GM21737 (cell line): ENCODE data around the gene TCF7L2.

Source experiments
- ATAC-seq: cut with Tn5 transposase; IDR thresholded peaks from one replicate; pipeline ENCODE4 v1.9.1; 2021; ENCODE audit warnings: mild to moderate bottlenecking, moderate library complexity; ENCODE audit not compliant: unreplicated experiment

The TCF7L2 gene

DNA sequence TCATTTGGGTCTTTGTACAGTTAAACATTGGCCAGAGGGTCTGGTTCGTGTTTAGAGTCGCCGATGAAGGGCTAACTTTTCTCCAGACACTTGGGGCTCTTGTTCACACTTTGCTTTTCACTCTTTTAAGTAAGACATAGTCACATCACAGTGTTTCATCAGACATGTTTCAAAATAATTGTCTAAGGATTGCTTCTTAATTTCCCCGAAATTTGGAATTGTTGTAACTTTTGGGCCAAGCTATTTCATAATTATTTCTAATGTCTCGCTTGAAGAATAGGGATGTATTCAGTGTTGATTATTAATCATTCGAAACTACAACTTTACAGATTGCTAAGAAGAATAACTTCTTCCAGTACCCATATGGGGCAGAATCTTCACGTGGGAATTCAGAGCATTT, 92.8 kb downstream of the TCF7L2 start:
- ATAC-seq = no peak

GRCh38 chr10:113044016-113044755, 94.1 kb downstream of the TCF7L2 start:
- ATAC-seq = no peak

DNA sequence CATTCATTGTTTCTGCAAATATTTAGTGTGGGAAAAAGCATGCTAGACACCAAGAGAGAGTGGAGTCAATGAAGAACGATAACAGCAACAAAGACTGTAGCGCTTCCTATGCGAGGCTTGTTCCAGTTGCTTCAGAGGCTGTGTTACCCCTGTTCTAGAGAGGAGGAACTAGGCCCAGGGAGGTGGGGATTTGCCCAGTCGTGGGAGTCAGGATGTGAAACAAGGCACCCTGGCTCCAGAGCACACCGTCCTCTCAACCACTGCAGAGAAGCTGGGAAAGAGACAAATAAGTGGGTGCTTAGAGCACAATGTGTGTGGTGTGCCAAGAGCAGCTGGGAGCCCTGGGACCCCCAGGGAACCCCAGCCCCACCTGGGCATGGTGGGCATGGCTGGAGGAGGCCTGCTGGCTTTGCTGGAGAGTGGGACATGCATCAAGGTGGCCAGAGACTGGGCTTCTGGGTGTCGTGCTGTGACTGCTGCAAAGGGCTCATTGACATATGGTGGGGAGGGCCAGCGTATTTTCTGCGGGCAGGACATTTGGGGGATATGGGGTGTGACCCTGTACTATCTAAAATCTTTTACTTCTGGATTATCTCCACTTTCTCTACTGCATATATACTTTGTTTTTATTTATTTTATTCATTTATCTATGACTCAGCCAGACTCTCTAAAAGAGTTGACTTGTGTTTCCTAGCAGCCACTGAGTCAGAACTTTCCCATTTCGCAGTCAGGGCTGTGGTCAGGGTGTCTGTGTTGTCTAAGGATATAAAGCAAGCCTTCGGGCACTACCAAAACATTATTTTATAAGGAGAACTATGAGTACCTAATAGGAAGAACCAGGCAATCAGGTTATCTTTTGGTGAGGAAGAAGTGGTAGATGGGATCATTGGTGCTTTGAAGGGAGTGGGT, 95.4 kb downstream of the TCF7L2 start:
- no peak for ATAC-seq

GRCh38 chr10:113047151-113047550, 97.1 kb downstream of the TCF7L2 start:
- no peak for ATAC-seq

- no peak for ATAC-seq
Observed at GRCh38 chr10:113047605-113047962, 97.5 kb downstream of the TCF7L2 start.

- no peak for ATAC-seq
Observed at GRCh38 chr10:113047963-113048781, 98.1 kb downstream of the TCF7L2 start.

DNA sequence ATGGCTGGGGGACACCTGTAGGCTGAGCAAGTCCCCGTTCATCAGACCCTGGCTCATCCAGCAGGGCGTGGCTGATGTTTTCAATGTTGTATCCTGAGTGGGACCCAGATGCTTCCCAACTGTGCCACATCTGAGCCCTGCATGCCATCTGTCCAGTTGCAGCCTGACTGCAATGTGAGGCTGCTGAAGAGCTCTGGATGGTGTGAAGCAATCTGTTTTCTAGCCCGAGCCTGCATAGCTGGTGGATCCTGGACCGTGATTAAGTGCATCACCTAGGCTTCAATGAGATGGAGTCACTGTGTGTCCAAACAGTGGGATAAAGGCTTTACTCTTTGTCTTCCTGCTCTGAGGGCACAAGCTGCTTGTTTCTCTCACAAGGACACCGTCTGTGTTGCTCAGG, 99.8 kb downstream of the TCF7L2 start:
- ATAC-seq = no peak

DNA sequence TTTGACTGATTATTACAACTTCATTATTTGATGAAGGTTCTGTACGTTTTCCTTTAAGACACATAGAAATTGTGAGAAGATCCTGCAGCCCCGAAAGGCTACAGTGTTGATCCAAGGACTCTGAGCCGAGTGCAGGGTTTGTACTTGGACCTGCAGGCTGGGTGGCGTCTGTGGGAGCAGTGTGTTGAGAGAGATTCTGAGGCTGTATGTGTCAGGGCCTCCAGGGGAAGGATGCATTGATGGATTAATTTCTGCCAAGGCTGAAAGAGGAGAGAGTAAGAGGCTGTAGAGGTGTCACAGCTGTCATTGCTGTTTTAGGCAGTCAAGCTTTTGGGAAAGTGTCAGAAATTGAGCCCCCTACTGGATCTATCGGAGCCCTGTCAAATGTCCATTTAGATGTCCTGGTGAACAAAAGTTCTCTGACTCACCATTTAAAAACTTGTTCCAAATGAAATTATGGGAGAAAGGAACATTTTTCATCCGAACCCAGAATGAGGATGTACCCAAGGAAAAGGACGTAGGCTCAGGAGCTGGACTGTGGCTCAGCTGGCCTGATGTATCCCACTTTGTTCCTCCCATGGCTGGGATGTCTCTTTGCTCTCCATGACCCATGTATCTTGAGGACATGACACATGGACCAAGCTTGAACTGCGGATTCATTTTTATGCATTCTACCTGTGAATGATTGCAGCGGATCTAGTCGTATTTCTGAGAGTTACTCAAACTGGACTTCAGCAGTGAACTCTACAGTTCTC, 102.2 kb downstream of the TCF7L2 start:
- ATAC-seq = no peak

DNA sequence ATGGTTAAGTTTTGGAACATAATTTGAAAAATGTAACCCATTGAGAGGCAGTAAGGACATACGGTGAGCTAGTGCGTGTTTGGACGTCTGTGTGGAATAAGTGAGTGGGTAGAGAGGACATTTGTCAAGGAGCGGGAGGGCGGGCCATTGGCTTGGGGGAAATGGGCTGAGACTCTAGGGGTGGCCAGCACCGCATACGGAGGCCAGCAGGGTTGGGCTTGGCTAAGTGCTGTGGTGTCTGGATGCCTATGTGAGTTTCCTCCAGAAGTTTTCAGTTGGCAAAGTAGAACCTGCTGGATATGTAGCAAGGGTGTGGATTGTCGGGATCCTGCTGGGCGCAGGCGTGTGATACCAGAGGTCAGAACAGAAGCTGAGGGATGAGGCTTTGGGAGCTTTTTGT, 103.0 kb downstream of the TCF7L2 start:
- ATAC-seq = no peak

GRCh38 chr10:113053881-113054280, 103.8 kb downstream of the TCF7L2 start:
- ATAC-seq = no peak

GRCh38 chr10:113055458-113055857, 105.4 kb downstream of the TCF7L2 start:
- no peak for ATAC-seq

DNA sequence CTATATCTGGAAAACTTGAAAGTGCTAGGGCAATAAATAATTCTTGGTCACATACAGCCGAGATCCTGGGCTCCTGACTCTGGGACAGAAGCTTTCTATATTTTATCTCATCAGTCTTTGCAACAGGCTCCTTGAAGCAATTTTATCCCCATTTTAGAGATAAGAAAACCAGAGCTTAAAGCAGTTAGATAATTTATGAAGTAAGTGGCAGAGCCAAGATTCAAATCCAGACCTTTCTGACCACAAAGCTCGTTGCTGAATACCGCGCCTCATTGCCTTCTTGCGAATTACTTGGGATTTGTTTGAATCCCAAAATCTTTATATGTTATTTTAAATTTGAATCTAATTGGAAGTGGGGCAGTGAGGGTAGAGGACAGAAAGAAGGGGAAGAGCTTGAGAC, 106.0 kb downstream of the TCF7L2 start:
- no peak for ATAC-seq

DNA sequence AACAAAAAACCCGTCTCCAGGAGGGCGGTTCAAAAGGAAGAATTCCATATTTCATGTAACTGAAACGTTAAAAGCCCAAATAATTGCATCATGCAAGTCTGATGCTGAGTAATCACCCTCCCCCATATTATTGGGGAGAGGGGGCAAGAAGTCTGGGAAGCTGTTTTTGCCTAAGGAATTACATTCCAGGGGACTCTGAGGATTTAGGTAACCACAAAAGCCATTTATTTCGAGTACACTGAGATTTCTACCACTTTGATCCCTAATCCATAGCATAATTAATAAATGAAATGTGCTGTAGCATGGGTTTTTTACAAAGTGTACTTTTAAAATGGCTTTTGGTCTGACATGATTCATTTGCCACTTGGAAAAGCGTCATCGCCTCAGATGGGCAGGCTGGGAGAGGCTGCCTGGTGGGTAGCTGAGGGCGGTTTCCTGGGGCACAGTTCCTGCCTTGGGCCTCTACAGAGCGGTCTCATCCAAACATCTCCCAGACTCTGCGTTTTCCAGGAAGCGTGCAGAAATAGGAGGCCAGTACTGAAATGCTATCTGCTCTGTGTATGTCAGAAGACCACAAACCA, 106.5 kb downstream of the TCF7L2 start:
- ATAC-seq = no peak

GRCh38 chr10:113057948-113058522, 108.0 kb downstream of the TCF7L2 start:
- no peak for ATAC-seq

DNA sequence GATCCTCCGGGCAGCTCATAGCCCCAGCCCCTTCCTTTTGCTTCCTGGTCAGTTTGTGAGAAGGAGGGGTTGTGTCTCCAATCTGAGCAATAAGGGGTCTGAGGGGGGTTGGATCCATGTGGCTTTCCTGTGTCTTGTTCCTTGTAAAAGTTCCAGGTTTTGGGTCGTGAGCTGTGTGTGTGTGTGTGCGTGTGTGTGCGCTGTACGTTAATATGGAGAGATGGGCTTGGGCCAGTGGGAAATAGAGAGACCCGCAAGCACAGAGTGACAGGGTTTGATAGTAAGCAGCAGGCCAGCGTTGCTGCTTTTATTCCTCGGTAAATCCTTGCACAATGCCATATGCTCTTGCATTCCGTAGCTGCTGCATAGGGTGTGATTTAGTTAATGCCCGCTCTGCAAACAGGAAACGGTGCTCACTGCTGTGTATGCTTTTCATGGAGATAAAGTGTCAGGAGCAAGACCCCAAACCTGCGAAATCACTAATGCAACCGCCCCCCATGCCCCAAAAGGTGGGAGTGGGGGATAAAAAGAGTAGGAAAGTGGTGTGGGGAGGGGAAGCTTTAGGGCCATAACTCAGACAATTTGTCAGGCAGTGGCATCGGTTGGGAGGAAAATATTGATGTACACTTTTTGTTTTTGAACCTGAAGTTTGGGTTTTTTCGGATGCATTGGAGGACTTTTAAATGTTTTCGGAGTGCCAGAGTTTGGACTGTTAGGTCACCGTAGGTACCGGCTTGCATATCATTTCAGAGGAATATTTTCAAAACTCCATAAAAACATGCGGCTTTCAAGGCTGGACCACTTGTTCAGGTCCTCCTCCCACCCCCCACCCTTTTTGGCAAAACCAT, 108.7 kb downstream of the TCF7L2 start:
- no peak for ATAC-seq

DNA sequence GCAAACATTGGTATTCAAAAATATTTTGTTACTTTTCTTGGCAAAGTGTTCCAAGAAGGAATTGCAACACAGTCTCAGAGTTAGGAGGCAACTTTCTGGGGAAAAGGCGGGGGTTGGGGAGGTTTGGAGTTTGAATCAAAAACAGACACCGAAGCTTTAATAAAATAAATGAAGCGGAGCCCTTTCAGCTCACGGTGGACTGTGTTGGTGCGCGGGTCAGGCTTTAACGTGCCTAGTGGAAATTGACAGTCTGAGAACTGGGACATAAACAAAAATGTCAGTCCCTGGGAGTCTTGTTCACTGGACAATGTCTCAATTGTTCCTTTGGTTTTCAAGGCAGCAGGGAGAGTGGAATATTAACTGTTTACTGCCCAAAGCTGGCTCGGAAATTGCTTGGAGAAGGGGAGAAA, 109.3 kb downstream of the TCF7L2 start:
- no peak for ATAC-seq

GRCh38 chr10:113060201-113061053, 110.4 kb downstream of the TCF7L2 start:
- no peak for ATAC-seq

DNA sequence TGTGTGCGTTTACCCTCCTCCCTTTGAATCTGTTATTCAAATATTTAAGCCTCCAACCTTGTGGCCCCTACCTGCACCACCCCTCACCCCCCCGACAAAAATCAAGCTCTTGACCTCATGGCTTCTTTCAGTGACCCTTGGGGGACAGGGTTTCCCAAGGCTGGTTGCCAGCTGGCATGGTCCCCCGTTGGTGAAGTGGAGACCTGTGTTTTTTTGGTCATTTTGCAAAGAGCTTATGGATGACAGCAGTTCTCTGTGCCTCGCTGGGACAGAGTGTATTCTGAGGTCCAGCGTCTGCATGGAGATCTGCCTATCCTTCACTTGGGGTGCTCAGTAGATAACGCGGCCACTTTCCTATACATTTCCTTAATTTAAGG, 111.0 kb downstream of the TCF7L2 start:
- no peak for ATAC-seq
